HCT116 (cell line): ENCODE data around the gene MEIS2.

ENCODE experiments used
- CTCF ChIP-seq, 3 experiments: fragments of 200-600 bp in 1 of 3; sonication (generic) in 1 of 3; IDR thresholded peaks in 2 of 3; conservative IDR thresholded peaks in 1 of 3; 2 replicates each; pipeline ENCODE4 v1.5.1; 2012 to 2017; ENCODE audit warnings: low read depth in 2 of 3, low read length in 2 of 3, antibody characterized with exemption in 1 of 3, borderline replicate concordance in 1 of 3, control low read depth in 1 of 3, mild to moderate bottlenecking in 1 of 3, mixed read lengths in 1 of 3, mixed run types in 1 of 3, moderate library complexity in 1 of 3; ENCODE audit not compliant: insufficient read depth in 1 of 3
- POLR2A ChIP-seq: IDR thresholded peaks from 2 replicates; pipeline ENCODE4 v1.7.0; 2011; ENCODE audit warnings: borderline replicate concordance; ENCODE audit not compliant: insufficient read depth, insufficient read length; ENCODE audit errors: extremely low read depth
- POLR2AphosphoS5 ChIP-seq: IDR thresholded peaks from 2 replicates; pipeline ENCODE4 v1.6.1; 2011; ENCODE audit warnings: mild to moderate bottlenecking, low read depth, low read length, moderate library complexity
- SIN3A ChIP-seq: IDR thresholded peaks from 2 replicates; pipeline ENCODE4 v1.6.1; 2012; ENCODE audit warnings: low read depth
- SP1 ChIP-seq: IDR thresholded peaks from 2 replicates; pipeline ENCODE4 v1.6.1; 2012; ENCODE audit warnings: low read depth
- YY1 ChIP-seq: IDR thresholded peaks from 2 replicates; pipeline ENCODE4 v1.6.1; 2011; ENCODE audit warnings: low read length, low read depth, moderate library complexity, mild to moderate bottlenecking; ENCODE audit not compliant: insufficient replicate concordance; ENCODE audit errors: extremely low read depth
- ZNF274 ChIP-seq: fragments of 200-500 bp; sonication (Bioruptor generic); IDR thresholded peaks from 2 replicates; pipeline ENCODE4 v1.6.1; 2014; ENCODE audit warnings: mild to moderate bottlenecking, low read depth, low read length, inconsistent platforms
- TF ChIP-seq, protein P1 (sequence below): IDR thresholded peaks from 2 replicates; pipeline ENCODE4 v1.6.1; 2012
- TF ChIP-seq, protein P2 (sequence below): IDR thresholded peaks from 2 replicates; pipeline ENCODE4 v1.6.1; 2011; ENCODE audit warnings: mild to moderate bottlenecking, low read length, moderate library complexity; ENCODE audit not compliant: insufficient replicate concordance; ENCODE audit errors: extremely low read depth
- TF ChIP-seq, protein P3 (sequence below): IDR thresholded peaks from 2 replicates; pipeline ENCODE4 v1.6.1; 2012; ENCODE audit warnings: low read depth

DNA sequence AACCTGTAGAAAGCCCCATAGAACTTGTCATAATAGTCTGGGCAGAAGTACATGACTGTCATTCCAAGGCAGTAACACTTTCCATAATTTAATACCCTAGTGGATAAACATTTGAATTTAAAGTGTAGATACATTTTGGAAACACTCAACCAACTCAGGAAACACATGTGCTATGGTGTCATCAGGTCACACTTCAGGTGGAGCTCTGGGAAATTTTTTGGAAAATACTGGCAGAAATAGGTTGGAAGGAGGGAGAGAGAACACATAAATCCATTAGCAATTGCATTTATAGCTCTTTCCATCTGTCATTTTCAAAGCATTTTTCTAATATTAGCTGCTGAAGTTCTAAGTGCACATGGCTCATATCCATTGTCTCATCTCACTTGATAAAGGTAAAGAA lies 135.7 kb downstream of the MEIS2 start:
- TF ChIP-seq CTCF (IDR thresholded peaks at IDR 0.05 in 2 of 3, conservative IDR thresholded peaks at IDR 0.05 in 1 of 3; ENCODE audit: borderline replicate concordance in 1 of 3, insufficient read depth in 1 of 3, low read depth in 2 of 3, low read length in 2 of 3) (no peak), POLR2A (no peak), SIN3A (no peak), SP1 (no peak), YY1 (no peak), POLR2AphosphoS5 (no peak), ZNF274 (no peak)
- TF ChIP-seq, protein P1, sequence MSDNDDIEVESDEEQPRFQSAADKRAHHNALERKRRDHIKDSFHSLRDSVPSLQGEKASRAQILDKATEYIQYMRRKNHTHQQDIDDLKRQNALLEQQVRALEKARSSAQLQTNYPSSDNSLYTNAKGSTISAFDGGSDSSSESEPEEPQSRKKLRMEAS, result no peak
- TF ChIP-seq, protein P2, sequence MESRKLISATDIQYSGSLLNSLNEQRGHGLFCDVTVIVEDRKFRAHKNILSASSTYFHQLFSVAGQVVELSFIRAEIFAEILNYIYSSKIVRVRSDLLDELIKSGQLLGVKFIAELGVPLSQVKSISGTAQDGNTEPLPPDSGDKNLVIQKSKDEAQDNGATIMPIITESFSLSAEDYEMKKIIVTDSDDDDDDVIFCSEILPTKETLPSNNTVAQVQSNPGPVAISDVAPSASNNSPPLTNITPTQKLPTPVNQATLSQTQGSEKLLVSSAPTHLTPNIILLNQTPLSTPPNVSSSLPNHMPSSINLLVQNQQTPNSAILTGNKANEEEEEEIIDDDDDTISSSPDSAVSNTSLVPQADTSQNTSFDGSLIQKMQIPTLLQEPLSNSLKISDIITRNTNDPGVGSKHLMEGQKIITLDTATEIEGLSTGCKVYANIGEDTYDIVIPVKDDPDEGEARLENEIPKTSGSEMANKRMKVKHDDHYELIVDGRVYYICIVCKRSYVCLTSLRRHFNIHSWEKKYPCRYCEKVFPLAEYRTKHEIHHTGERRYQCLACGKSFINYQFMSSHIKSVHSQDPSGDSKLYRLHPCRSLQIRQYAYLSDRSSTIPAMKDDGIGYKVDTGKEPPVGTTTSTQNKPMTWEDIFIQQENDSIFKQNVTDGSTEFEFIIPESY, result no peak
- TF ChIP-seq, protein P3, sequence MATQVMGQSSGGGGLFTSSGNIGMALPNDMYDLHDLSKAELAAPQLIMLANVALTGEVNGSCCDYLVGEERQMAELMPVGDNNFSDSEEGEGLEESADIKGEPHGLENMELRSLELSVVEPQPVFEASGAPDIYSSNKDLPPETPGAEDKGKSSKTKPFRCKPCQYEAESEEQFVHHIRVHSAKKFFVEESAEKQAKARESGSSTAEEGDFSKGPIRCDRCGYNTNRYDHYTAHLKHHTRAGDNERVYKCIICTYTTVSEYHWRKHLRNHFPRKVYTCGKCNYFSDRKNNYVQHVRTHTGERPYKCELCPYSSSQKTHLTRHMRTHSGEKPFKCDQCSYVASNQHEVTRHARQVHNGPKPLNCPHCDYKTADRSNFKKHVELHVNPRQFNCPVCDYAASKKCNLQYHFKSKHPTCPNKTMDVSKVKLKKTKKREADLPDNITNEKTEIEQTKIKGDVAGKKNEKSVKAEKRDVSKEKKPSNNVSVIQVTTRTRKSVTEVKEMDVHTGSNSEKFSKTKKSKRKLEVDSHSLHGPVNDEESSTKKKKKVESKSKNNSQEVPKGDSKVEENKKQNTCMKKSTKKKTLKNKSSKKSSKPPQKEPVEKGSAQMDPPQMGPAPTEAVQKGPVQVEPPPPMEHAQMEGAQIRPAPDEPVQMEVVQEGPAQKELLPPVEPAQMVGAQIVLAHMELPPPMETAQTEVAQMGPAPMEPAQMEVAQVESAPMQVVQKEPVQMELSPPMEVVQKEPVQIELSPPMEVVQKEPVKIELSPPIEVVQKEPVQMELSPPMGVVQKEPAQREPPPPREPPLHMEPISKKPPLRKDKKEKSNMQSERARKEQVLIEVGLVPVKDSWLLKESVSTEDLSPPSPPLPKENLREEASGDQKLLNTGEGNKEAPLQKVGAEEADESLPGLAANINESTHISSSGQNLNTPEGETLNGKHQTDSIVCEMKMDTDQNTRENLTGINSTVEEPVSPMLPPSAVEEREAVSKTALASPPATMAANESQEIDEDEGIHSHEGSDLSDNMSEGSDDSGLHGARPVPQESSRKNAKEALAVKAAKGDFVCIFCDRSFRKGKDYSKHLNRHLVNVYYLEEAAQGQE, result no peak
